ENCODE results near the gene EPB41L5. TPM values are rescaled to one million over a fixed set of nuclear protein-coding genes. Genes with fewer than 3 reads are reported as not detected.

Gene EPB41L5
- total and polyA plus RNA-seq, 10 of the 15 experiments (the other 5 are each of a cell fraction or from before 2014, with no cell fraction given), result 2.1 to 20.4 (median 8.2) TPM

GRCh38 chr2:120012771-120013596 lies at the start of gene EPB41L5 (continued):
- TF ChIP-seq PRDM15 (CRISPR knock-in tag; IDR thresholded peaks at IDR 0.05), result no peak
- no peak for TF ChIP-seq BMI1 (IDR thresholded peaks at IDR 0.05; ENCODE audit: borderline replicate concordance)
- no peak for TF ChIP-seq E2F8 (IDR thresholded peaks at IDR 0.05; ENCODE audit: low read depth, partially characterized antibody)
- TF ChIP-seq JUND (IDR thresholded peaks at IDR 0.05; ENCODE audit: low read depth, low read length), result 0 out of 2 replicates have a peak, but pooled peaks have one; percentile 7
- TF ChIP-seq, protein P1, sequence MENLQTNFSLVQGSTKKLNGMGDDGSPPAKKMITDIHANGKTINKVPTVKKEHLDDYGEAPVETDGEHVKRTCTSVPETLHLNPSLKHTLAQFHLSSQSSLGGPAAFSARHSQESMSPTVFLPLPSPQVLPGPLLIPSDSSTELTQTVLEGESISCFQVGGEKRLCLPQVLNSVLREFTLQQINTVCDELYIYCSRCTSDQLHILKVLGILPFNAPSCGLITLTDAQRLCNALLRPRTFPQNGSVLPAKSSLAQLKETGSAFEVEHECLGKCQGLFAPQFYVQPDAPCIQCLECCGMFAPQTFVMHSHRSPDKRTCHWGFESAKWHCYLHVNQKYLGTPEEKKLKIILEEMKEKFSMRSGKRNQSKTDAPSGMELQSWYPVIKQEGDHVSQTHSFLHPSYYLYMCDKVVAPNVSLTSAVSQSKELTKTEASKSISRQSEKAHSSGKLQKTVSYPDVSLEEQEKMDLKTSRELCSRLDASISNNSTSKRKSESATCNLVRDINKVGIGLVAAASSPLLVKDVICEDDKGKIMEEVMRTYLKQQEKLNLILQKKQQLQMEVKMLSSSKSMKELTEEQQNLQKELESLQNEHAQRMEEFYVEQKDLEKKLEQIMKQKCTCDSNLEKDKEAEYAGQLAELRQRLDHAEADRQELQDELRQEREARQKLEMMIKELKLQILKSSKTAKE (IDR thresholded peaks at IDR 0.05; ENCODE audit: low read depth, poor library complexity, severe bottlenecking), result no peak
- no peak for TF ChIP-seq YBX1 (IDR thresholded peaks at IDR 0.05)
- TF ChIP-seq CREB1 (IDR thresholded peaks at IDR 0.05; ENCODE audit: low read depth), result 0 out of 2 replicates have a peak, but pooled peaks have one; percentile 25
- TF ChIP-seq CBX3 (IDR thresholded peaks at IDR 0.05; ENCODE audit: borderline replicate concordance, low read depth), result no peak
- TF ChIP-seq TCF3 (IDR thresholded peaks at IDR 0.05; ENCODE audit: borderline replicate concordance, insufficient read depth, low read depth, low read length), result no peak
- TF ChIP-seq KDM1A (IDR thresholded peaks at IDR 0.05; ENCODE audit: borderline replicate concordance), result no peak
- no peak for TF ChIP-seq ZNF622 (IDR thresholded peaks at IDR 0.05)
- TF ChIP-seq SREBF2 (IDR thresholded peaks at IDR 0.05; ENCODE audit: low read length), result no peak
- TF ChIP-seq, protein P2, sequence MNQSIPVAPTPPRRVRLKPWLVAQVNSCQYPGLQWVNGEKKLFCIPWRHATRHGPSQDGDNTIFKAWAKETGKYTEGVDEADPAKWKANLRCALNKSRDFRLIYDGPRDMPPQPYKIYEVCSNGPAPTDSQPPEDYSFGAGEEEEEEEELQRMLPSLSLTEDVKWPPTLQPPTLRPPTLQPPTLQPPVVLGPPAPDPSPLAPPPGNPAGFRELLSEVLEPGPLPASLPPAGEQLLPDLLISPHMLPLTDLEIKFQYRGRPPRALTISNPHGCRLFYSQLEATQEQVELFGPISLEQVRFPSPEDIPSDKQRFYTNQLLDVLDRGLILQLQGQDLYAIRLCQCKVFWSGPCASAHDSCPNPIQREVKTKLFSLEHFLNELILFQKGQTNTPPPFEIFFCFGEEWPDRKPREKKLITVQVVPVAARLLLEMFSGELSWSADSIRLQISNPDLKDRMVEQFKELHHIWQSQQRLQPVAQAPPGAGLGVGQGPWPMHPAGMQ (IDR thresholded peaks at IDR 0.05; ENCODE audit: borderline replicate concordance), result no peak
- no peak for TF ChIP-seq RBBP5 (conservative IDR thresholded peaks at IDR 0.05)
- TF ChIP-seq ASH2L (IDR thresholded peaks at IDR 0.05; ENCODE audit: borderline replicate concordance, low read depth), result no peak
- no peak for TF ChIP-seq POU2F2 (IDR thresholded peaks at IDR 0.05; ENCODE audit: borderline replicate concordance, low read depth, low read length)
- TF ChIP-seq MEF2B (IDR thresholded peaks at IDR 0.05; ENCODE audit: partially characterized antibody, poor library complexity, severe bottlenecking), result peak; percentile 68

Data from GM12878 (cell line).